HG03135 (cell line): ENCODE data around the gene PLCL1.
A peak's percentile ranks its signal among the peaks of the same experiment; 100 is the strongest.

Experiments used
- ATAC-seq: cut with Tn5 transposase; IDR thresholded peaks from one replicate; pipeline ENCODE4 v1.9.1; 2021; ENCODE audit warnings: mild to moderate bottlenecking, moderate library complexity; ENCODE audit not compliant: unreplicated experiment

Gene PLCL1

GRCh38 chr2:197804049-197804757 lies at the start of gene PLCL1:
Gene PLCL1 (plus strand): TSS chr2:197804593.
- ATAC-seq: peak; percentile 100

- no peak for ATAC-seq
Measured at GRCh38 chr2:197759013-197759412, 45.4 kb upstream of the PLCL1 start.

- no peak for ATAC-seq
Measured at GRCh38 chr2:197759625-197760292, 44.6 kb upstream of the PLCL1 start.

- ATAC-seq: no peak
Measured at GRCh38 chr2:197760293-197760657, 44.1 kb upstream of the PLCL1 start.

GRCh38 chr2:197777823-197778407 lies 26.5 kb upstream of the PLCL1 start:
- no peak for ATAC-seq

GRCh38 chr2:197779261-197779660 lies 25.1 kb upstream of the PLCL1 start:
- no peak for ATAC-seq

- no peak for ATAC-seq
Measured at GRCh38 chr2:197782126-197782525, 22.3 kb upstream of the PLCL1 start.

GRCh38 chr2:197784956-197785941 lies 19.1 kb upstream of the PLCL1 start, which contains the start of gene BOLL:
Gene BOLL (minus strand): TSS chr2:197785319. CDS start chr2:197781850, 3,469 bp downstream.
- no peak for ATAC-seq

GRCh38 chr2:197786010-197786877 lies 18.1 kb upstream of the PLCL1 start:
- ATAC-seq: peak; percentile 65

GRCh38 chr2:197793456-197793855 lies 10.9 kb upstream of the PLCL1 start:
- no peak for ATAC-seq

- ATAC-seq: no peak
Measured at GRCh38 chr2:197795277-197795676, 9.1 kb upstream of the PLCL1 start.

GRCh38 chr2:197798187-197798586 lies 6.2 kb upstream of the PLCL1 start:
- ATAC-seq: no peak

- no peak for ATAC-seq
Measured at GRCh38 chr2:197799068-197799467, 5.3 kb upstream of the PLCL1 start.

GRCh38 chr2:197800091-197800490 lies 4.3 kb upstream of the PLCL1 start:
- no peak for ATAC-seq

- ATAC-seq: no peak
Measured at GRCh38 chr2:197801033-197801432, 3.4 kb upstream of the PLCL1 start.

- ATAC-seq: peak; percentile 29
Measured at GRCh38 chr2:197803033-197803444, 1.4 kb upstream of the PLCL1 start.

- ATAC-seq: peak; percentile 31
Measured at GRCh38 chr2:197804758-197805714, 643 bp downstream of the PLCL1 start.

GRCh38 chr2:197805715-197806633 lies 1.6 kb downstream of the PLCL1 start:
- ATAC-seq: no peak
